Measurements from ENCODE around the gene S100A2.

GRCh38 chr1:153527023-153527682 is 38.5 kb downstream of the S100A2 start:
- TF ChIP-seq CTCF (IDR thresholded peaks at IDR 0.05; ENCODE audit: insufficient read depth, low read length, poor library complexity, severe bottlenecking): no peak
- TF ChIP-seq EZH2phosphoT487 (conservative IDR thresholded peaks at IDR 0.05; ENCODE audit: low read length): no peak
